HepG2 (cell line): ENCODE measurements around the gene CEBPA. TPM values are rescaled to one million over a fixed set of nuclear protein-coding genes. Genes with fewer than 3 reads are reported as not detected.
A peak's percentile ranks its signal among the peaks of the same experiment; 100 is the strongest.

ENCODE experiments used
- RFX1 ChIP-seq: fragments of 450-650 bp; IDR thresholded peaks from 2 replicates; pipeline ENCODE4 v1.6.1; 2017
- YEATS4 ChIP-seq: sonication (generic); formaldehyde crosslinking; IDR thresholded peaks from 2 replicates; pipeline ENCODE4 v1.4.0; 2020; ENCODE audit warnings: missing genetic modification reagents, borderline replicate concordance
- ZBTB7B ChIP-seq: sonication (generic); formaldehyde crosslinking; IDR thresholded peaks from 2 replicates; pipeline ENCODE4 v1.4.0; 2020; ENCODE audit warnings: missing genetic modification reagents
- ZFYVE20 ChIP-seq: sonication (generic); formaldehyde crosslinking; IDR thresholded peaks from 2 replicates; pipeline ENCODE4 v1.8.0; 2023; ENCODE audit warnings: low read depth, mild to moderate bottlenecking, moderate library complexity, missing genetic modification reagents, borderline replicate concordance
- ZNF329 ChIP-seq: sonication (generic); formaldehyde crosslinking; IDR thresholded peaks from 2 replicates; pipeline ENCODE4 v1.9.0; 2021; ENCODE audit warnings: low read depth, mild to moderate bottlenecking, missing genetic modification reagents
- ZNF383 ChIP-seq: sonication (generic); formaldehyde crosslinking; IDR thresholded peaks from 2 replicates; pipeline ENCODE4 v1.4.0; 2020; ENCODE audit warnings: missing genetic modification reagents, mild to moderate bottlenecking, borderline replicate concordance
- ZNF484 ChIP-seq: sonication (generic); formaldehyde crosslinking; IDR thresholded peaks from 2 replicates; pipeline ENCODE4 v1.5.1; 2020; ENCODE audit warnings: mild to moderate bottlenecking, low read depth, missing genetic modification reagents, borderline replicate concordance
- ZNF607 ChIP-seq: sonication (generic); formaldehyde crosslinking; IDR thresholded peaks from 2 replicates; pipeline ENCODE4 v1.5.1; 2020; ENCODE audit warnings: missing genetic modification reagents, mild to moderate bottlenecking, borderline replicate concordance
- ZNF746 ChIP-seq: sonication (generic); formaldehyde crosslinking; IDR thresholded peaks from 2 replicates; pipeline ENCODE4 v1.8.0; 2022; ENCODE audit warnings: mild to moderate bottlenecking, missing genetic modification reagents
- ZNF883 ChIP-seq: sonication (generic); formaldehyde crosslinking; IDR thresholded peaks from 2 replicates; pipeline ENCODE4 v1.5.1; 2020; ENCODE audit warnings: mild to moderate bottlenecking, missing genetic modification reagents; ENCODE audit errors: not compliant biosample characterization
- polyA plus RNA-seq, 8 experiments: library from polyadenylated mRNA; depleted of rRNA in 3 of 8; stranded (reverse) in 7 of 8; unstranded in 1 of 8; fragments of >200 nt; fragmentation: Illumina TruSeq in 4 of 8; extraction: Trizol in 4 of 8; gene quantifications; 2 replicates each; pipeline versions ENCODE4 v1.2.1 to v1.2.3, GENCODE V29; 2011 to 2016; ENCODE audit warnings: low read depth in 4 of 8, missing spikeins in 1 of 8, mixed read lengths in 1 of 8; ENCODE audit not compliant: insufficient read depth in 1 of 8
- total RNA-seq, 5 experiments: library from RNA; depleted of rRNA; stranded (reverse); fragments of >200 nt; fragmentation: Illumina TruSeq; extraction: Trizol; gene quantifications; 2 replicates each; pipeline ENCODE4 v1.2.3, GENCODE V29; 2016; ENCODE audit warnings: low read depth in 1 of 5
- TF ChIP-seq, protein P1 (sequence below): sonication (generic); formaldehyde crosslinking; IDR thresholded peaks from 2 replicates; pipeline ENCODE4 v1.4.0; 2020; ENCODE audit warnings: missing genetic modification reagents
- TF ChIP-seq, protein P2 (sequence below): sonication (generic); formaldehyde crosslinking; IDR thresholded peaks from one replicate; pipeline ENCODE4 v1.5.1; 2020; ENCODE audit warnings: mild to moderate bottlenecking, missing genetic modification reagents; ENCODE audit errors: not compliant biosample characterization
- TF ChIP-seq, protein P3 (sequence below): sonication (generic); formaldehyde crosslinking; IDR thresholded peaks from 2 replicates; pipeline ENCODE4 v1.4.0; 2020; ENCODE audit warnings: missing genetic modification reagents
- TF ChIP-seq, protein P4 (sequence below): fragments of 450-650 bp; IDR thresholded peaks from 2 replicates; pipeline ENCODE4 v1.6.1; 2017

The CEBPA gene
- total and polyA plus RNA-seq, 2 of the 13 experiments (the other 11 are each of a cell fraction or from before 2014, with no cell fraction given): 24.8 to 103 TPM

DNA sequence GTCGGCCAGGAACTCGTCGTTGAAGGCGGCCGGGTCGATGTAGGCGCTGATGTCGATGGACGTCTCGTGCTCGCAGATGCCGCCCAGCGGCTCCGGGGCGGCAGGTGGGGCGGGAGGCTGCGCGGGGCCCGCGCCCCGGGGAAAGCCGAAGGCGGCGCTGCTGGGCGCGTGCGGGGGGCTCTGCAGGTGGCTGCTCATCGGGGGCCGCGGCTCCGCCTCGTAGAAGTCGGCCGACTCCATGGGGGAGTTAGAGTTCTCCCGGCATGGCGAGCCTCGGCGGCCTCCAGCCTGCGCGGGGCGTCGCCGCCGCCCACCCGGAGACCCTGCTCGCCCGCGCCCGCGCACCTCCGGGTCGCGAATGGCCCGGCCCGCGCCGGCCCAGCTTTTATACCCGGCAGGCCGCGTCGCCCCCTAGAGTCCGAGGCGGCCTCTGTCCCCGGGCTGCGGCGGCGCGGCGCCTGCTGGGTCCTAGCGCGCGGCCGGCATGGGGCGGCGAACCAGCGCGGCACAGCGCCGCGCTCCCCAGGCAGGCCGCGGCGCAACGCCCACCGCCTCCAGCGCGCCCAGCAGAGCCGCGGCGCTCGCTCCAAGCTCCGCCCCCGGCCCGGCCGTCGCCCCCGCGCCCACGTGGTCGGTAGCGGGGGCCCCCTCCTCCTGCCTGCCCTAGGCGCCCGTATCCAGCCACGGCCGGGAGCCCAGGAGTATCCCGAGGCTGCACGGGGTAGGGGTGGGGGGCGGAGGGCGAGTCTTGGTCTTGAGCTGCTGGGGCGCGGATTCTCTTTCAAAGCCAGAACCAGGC, at the start of gene CEBPA (continued):
- 0 out of 2 replicates have a peak, but pooled peaks have one; percentile 22 for TF ChIP-seq ZBTB7B (CRISPR knock-in tag)
- TF ChIP-seq ZFYVE20 (CRISPR knock-in tag): no peak
- TF ChIP-seq ZNF883 (CRISPR knock-in tag): peak; percentile 55
- TF ChIP-seq, protein P1, sequence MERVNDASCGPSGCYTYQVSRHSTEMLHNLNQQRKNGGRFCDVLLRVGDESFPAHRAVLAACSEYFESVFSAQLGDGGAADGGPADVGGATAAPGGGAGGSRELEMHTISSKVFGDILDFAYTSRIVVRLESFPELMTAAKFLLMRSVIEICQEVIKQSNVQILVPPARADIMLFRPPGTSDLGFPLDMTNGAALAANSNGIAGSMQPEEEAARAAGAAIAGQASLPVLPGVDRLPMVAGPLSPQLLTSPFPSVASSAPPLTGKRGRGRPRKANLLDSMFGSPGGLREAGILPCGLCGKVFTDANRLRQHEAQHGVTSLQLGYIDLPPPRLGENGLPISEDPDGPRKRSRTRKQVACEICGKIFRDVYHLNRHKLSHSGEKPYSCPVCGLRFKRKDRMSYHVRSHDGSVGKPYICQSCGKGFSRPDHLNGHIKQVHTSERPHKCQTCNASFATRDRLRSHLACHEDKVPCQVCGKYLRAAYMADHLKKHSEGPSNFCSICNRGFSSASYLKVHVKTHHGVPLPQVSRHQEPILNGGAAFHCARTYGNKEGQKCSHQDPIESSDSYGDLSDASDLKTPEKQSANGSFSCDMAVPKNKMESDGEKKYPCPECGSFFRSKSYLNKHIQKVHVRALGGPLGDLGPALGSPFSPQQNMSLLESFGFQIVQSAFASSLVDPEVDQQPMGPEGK: peak; percentile 88
- TF ChIP-seq YEATS4: peak; percentile 80; the same call in 1 of the 2 replicates
- TF ChIP-seq ZNF484: no peak; the same call in 1 of the 2 replicates
- TF ChIP-seq, protein P2, sequence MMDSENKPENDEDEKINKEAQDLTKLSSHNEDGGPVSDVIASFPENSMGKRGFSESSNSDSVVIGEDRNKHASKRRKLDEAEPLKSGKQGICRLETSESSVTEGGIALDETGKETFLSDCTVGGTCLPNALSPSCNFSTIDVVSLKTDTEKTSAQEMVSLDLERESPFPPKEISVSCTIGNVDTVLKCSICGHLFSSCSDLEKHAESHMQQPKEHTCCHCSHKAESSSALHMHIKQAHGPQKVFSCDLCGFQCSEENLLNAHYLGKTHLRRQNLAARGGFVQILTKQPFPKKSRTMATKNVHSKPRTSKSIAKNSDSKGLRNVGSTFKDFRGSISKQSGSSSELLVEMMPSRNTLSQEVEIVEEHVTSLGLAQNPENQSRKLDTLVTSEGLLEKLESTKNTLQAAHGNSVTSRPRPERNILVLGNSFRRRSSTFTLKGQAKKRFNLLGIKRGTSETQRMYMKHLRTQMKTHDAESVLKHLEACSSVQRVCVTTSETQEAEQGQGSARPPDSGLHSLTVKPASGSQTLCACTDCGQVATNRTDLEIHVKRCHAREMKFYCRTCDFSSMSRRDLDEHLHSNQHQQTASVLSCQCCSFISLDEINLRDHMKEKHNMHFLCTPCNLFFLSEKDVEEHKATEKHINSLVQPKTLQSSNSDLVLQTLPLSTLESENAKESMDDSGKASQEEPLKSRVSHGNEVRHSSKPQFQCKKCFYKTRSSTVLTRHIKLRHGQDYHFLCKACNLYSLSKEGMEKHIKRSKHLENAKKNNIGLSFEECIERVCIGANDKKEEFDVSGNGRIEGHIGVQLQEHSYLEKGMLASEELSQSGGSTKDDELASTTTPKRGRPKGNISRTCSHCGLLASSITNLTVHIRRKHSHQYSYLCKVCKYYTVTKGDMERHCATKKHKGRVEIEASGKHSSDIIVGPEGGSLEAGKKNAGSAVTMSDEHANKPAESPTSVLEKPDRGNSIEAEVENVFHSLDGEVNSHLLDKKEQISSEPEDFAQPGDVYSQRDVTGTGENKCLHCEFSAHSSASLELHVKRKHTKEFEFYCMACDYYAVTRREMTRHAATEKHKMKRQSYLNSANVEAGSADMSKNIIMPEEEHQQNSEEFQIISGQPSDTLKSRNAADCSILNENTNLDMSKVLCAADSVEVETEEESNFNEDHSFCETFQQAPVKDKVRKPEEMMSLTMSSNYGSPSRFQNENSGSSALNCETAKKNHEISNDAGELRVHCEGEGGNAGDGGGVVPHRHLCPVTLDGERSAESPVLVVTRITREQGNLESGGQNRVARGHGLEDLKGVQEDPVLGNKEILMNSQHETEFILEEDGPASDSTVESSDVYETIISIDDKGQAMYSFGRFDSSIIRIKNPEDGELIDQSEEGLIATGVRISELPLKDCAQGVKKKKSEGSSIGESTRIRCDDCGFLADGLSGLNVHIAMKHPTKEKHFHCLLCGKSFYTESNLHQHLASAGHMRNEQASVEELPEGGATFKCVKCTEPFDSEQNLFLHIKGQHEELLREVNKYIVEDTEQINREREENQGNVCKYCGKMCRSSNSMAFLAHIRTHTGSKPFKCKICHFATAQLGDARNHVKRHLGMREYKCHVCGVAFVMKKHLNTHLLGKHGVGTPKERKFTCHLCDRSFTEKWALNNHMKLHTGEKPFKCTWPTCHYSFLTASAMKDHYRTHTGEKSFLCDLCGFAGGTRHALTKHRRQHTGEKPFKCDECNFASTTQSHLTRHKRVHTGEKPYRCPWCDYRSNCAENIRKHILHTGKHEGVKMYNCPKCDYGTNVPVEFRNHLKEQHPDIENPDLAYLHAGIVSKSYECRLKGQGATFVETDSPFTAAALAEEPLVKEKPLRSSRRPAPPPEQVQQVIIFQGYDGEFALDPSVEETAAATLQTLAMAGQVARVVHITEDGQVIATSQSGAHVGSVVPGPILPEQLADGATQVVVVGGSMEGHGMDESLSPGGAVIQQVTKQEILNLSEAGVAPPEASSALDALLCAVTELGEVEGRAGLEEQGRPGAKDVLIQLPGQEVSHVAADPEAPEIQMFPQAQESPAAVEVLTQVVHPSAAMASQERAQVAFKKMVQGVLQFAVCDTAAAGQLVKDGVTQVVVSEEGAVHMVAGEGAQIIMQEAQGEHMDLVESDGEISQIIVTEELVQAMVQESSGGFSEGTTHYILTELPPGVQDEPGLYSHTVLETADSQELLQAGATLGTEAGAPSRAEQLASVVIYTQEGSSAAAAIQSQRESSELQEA: no peak
- TF ChIP-seq, protein P3, sequence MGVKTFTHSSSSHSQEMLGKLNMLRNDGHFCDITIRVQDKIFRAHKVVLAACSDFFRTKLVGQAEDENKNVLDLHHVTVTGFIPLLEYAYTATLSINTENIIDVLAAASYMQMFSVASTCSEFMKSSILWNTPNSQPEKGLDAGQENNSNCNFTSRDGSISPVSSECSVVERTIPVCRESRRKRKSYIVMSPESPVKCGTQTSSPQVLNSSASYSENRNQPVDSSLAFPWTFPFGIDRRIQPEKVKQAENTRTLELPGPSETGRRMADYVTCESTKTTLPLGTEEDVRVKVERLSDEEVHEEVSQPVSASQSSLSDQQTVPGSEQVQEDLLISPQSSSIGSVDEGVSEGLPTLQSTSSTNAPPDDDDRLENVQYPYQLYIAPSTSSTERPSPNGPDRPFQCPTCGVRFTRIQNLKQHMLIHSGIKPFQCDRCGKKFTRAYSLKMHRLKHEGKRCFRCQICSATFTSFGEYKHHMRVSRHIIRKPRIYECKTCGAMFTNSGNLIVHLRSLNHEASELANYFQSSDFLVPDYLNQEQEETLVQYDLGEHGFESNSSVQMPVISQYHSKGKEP (CRISPR knock-in tag): peak; percentile 54; the same call in 1 of the 2 replicates
- peak; percentile 30; the same call in 1 of the 2 replicates for TF ChIP-seq ZNF329 (CRISPR knock-in tag)
- TF ChIP-seq ZNF746 (CRISPR knock-in tag): 0 out of 2 replicates have a peak, but pooled peaks have one; percentile 23
- no peak for TF ChIP-seq ZNF383 (CRISPR knock-in tag)
- no peak for TF ChIP-seq RFX1
- TF ChIP-seq ZNF607 (CRISPR knock-in tag): peak; percentile 84; the same call in 1 of the 2 replicates
- TF ChIP-seq, protein P4, sequence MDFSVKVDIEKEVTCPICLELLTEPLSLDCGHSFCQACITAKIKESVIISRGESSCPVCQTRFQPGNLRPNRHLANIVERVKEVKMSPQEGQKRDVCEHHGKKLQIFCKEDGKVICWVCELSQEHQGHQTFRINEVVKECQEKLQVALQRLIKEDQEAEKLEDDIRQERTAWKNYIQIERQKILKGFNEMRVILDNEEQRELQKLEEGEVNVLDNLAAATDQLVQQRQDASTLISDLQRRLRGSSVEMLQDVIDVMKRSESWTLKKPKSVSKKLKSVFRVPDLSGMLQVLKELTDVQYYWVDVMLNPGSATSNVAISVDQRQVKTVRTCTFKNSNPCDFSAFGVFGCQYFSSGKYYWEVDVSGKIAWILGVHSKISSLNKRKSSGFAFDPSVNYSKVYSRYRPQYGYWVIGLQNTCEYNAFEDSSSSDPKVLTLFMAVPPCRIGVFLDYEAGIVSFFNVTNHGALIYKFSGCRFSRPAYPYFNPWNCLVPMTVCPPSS: no peak
